NB4 (cell line): ENCODE results near the gene SERGEF.

Source experiments
- CTCF ChIP-seq: IDR thresholded peaks from one replicate; pipeline ENCODE4 v1.5.1; 2012; ENCODE audit warnings: low read depth, low read length
- MAX ChIP-seq: IDR thresholded peaks from 2 replicates; pipeline ENCODE4 v1.6.1; 2011; ENCODE audit warnings: low read depth, low read length
- POLR2A ChIP-seq: IDR thresholded peaks from 2 replicates; pipeline ENCODE4 v1.6.1; 2011; ENCODE audit warnings: mild to moderate bottlenecking; ENCODE audit not compliant: insufficient read length; ENCODE audit errors: extremely low read depth

- TF ChIP-seq MAX (no peak), CTCF (no peak), POLR2A (no peak)
Measured at GRCh38 chr11:17929171-17929570, 83.7 kb downstream of the SERGEF start.
